GM23338 (cell line): ENCODE results near the gene MSANTD1. TPM values are rescaled to one million over a fixed set of nuclear protein-coding genes. Genes with fewer than 3 reads are reported as not detected.

Experiments used
- ATAC-seq: fragments of 200-7000 bp; cut with Tn5 transposase; 3 replicates; pipeline ENCODE4 v1.9.1; 2020
- DNase-seq: peaks from one replicate; pipeline ENCODE4 v3.0.0-alpha.2; 2015; ENCODE audit warnings: low spot score
- H2AFZ ChIP-seq: fragments of 200-600 bp; sonication (generic); 2 replicates; pipeline ENCODE4 v1.8.0; 2016; ENCODE audit warnings: antibody characterized with exemption, mild to moderate bottlenecking, moderate library complexity
- H3F3A ChIP-seq: fragments of 200-600 bp; sonication (generic); replicated peaks from 2 replicates; pipeline ENCODE4 v1.8.0; 2017; ENCODE audit warnings: antibody characterized with exemption, mixed run types, low read depth
- H3K27ac ChIP-seq: fragments of 200-600 bp; sonication (generic); 2 replicates; pipeline ENCODE4 v1.6.1; 2016; ENCODE audit warnings: low read depth
- H3K27me3 ChIP-seq: fragments of 200-600 bp; sonication (generic); 2 replicates; pipeline ENCODE4 v1.8.0; 2016; ENCODE audit warnings: mild to moderate bottlenecking, mixed run types, moderate library complexity; ENCODE audit not compliant: insufficient read depth
- H3K36me3 ChIP-seq: fragments of 200-600 bp; sonication (generic); 2 replicates; pipeline ENCODE4 v1.8.0; 2016; ENCODE audit warnings: mild to moderate bottlenecking; ENCODE audit not compliant: insufficient read depth
- H3K4me1 ChIP-seq: fragments of 200-600 bp; sonication (generic); 2 replicates; pipeline ENCODE4 v1.8.0; 2016; ENCODE audit warnings: mild to moderate bottlenecking, moderate library complexity; ENCODE audit not compliant: insufficient read depth
- H3K4me2 ChIP-seq: fragments of 200-600 bp; sonication (generic); 2 replicates; pipeline ENCODE4 v1.7.1; 2017; ENCODE audit warnings: mixed run types
- H3K4me3 ChIP-seq: fragments of 200-600 bp; sonication (generic); 2 replicates; pipeline ENCODE4 v1.6.1; 2016; ENCODE audit warnings: mixed run types
- H3K79me2 ChIP-seq: fragments of 200-600 bp; sonication (generic); replicated peaks from 2 replicates; pipeline ENCODE4 v1.8.0; 2017; ENCODE audit warnings: mild to moderate bottlenecking; ENCODE audit not compliant: insufficient read depth
- H3K9me2 ChIP-seq: fragments of 200-600 bp; sonication (generic); 2 replicates; pipeline ENCODE4 v1.8.0; 2017; ENCODE audit not compliant: insufficient read depth
- H4K20me1 ChIP-seq: fragments of 200-600 bp; sonication (generic); replicated peaks from 2 replicates; pipeline ENCODE4 v1.8.0; 2017; ENCODE audit warnings: mild to moderate bottlenecking; ENCODE audit not compliant: insufficient read depth
- H3K27ac Mint-ChIP-seq: 2 replicates; pipeline ENCODE4 v1.8.0; 2020; ENCODE audit warnings: inconsistent platforms, mild to moderate bottlenecking, moderate library complexity, mixed read lengths
- H3K27me3 Mint-ChIP-seq: 3 replicates; pipeline ENCODE4 v1.8.0; 2022; ENCODE audit warnings: low read depth, mild to moderate bottlenecking, moderate library complexity, mixed read lengths, inconsistent platforms; ENCODE audit not compliant: insufficient read depth, poor library complexity
- H3K36me3 Mint-ChIP-seq: 3 replicates; pipeline ENCODE4 v1.8.0; 2021; ENCODE audit warnings: low read depth, mild to moderate bottlenecking, inconsistent platforms, moderate library complexity, mixed read lengths
- H3K4me1 Mint-ChIP-seq: 3 replicates; pipeline ENCODE4 v1.8.0; 2020; ENCODE audit warnings: mild to moderate bottlenecking, inconsistent platforms, mixed read lengths
- H3K4me3 Mint-ChIP-seq: 3 replicates; pipeline ENCODE4 v1.8.0; 2021; ENCODE audit warnings: moderate library complexity, mild to moderate bottlenecking, inconsistent platforms, mixed read lengths
- H3K9me3 Mint-ChIP-seq: 3 replicates; pipeline ENCODE4 v1.8.0; 2020; ENCODE audit warnings: moderate library complexity, mild to moderate bottlenecking, inconsistent platforms, mixed read lengths
- ETS1 ChIP-seq: IDR thresholded peaks from 2 replicates; pipeline ENCODE4 v1.6.1; 2016; ENCODE audit warnings: antibody characterized with exemption
- EZH2 ChIP-seq: fragments of 200-600 bp; sonication (generic); IDR thresholded peaks from one replicate; pipeline ENCODE4 v1.8.0; 2017; ENCODE audit warnings: antibody characterized with exemption, mild to moderate bottlenecking, low read depth; ENCODE audit not compliant: unreplicated experiment
- JUNB ChIP-seq: IDR thresholded peaks from one replicate; pipeline ENCODE4 v1.6.1; 2016; ENCODE audit warnings: antibody characterized with exemption; ENCODE audit not compliant: unreplicated experiment
- POLR2AphosphoS5 ChIP-seq: IDR thresholded peaks from 2 replicates; pipeline ENCODE4 v1.6.1; 2016; ENCODE audit warnings: antibody characterized with exemption, low read depth
- ZNF114 ChIP-seq: fragments of 250-450 bp; sonication (Bioruptor Pico); IDR thresholded peaks from 2 replicates; pipeline ENCODE4 v1.5.0; 2020; ENCODE audit warnings: mild to moderate bottlenecking, moderate library complexity
- ZNF331 ChIP-seq: fragments of 250-450 bp; sonication (Bioruptor Pico); IDR thresholded peaks from 2 replicates; pipeline ENCODE4 v1.5.0; 2020; ENCODE audit warnings: low read depth, mild to moderate bottlenecking, moderate library complexity
- ZNF462 ChIP-seq: fragments of 250-450 bp; sonication (Bioruptor Pico); IDR thresholded peaks from 2 replicates; pipeline ENCODE4 v1.5.0; 2020; ENCODE audit warnings: mild to moderate bottlenecking, moderate library complexity
- polyA plus RNA-seq: library from polyadenylated mRNA; unstranded; fragments of >200 nt; fragmentation: Nextera tagmentation; extraction: Ambion mirVana; gene quantifications from 2 replicates; pipeline ENCODE4 v1.2.1, GENCODE V29; 2016
- total RNA-seq: library from RNA; depleted of rRNA; stranded (reverse); fragments of >200 nt; shearing (Covaris generic); gene quantifications from 2 replicates; pipeline ENCODE4 v1.2.3, GENCODE V29; 2014

Gene MSANTD1
- total and polyA plus RNA-seq, 2 experiments from 2014 or later, result 0.29 to 1.0 TPM

GRCh38 chr4:3286335-3287175, 37.6 kb downstream of the MSANTD1 start:
- peaks cover 2% of the 10 kb centered on the region; the same call in 2 of the 3 replicates for H3K36me3 Mint-ChIP-seq
- no peak overlapping the region for H3K4me2 ChIP-seq
- DNase-seq, result no peak

More at GRCh38 chr4:3286335-3287175, 37.6 kb downstream of the MSANTD1 start:
- no peak overlapping the region for H3K27ac Mint-ChIP-seq
- H2AFZ ChIP-seq, result 0 out of 2 replicates have a peak overlapping the region, but pooled peaks have one; percentile 18
- peaks cover 3% of the 10 kb centered on the region for H3K4me1 Mint-ChIP-seq
- no peaks in the 10 kb centered on the region for H3K36me3 ChIP-seq
- peaks cover 18% of the 10 kb centered on the region for H3K27me3 Mint-ChIP-seq
- TF ChIP-seq ZNF462 (CRISPR knock-in tag), result no peak
- no peak for TF ChIP-seq ZNF114 (CRISPR knock-in tag)
- TF ChIP-seq POLR2AphosphoS5, result no peak
- TF ChIP-seq ETS1, result no peak
- TF ChIP-seq JUNB, result no peak
- TF ChIP-seq ZNF331 (CRISPR knock-in tag), result no peak; the same call in 1 of the 2 replicates
- no peak for TF ChIP-seq EZH2
- H4K20me1 ChIP-seq, result no peaks in the 10 kb centered on the region
- ATAC-seq, result peak; percentile 22
- H3K79me2 ChIP-seq, result no peaks in the 10 kb centered on the region
- H3K4me3 ChIP-seq, result no peak overlapping the region
- H3K27ac ChIP-seq, result no peak overlapping the region
- no peaks in the 10 kb centered on the region; the same call in 1 of the 2 replicates for H3K4me1 ChIP-seq
- H3K27me3 ChIP-seq, result peaks cover 14% of the 10 kb centered on the region
- H3K9me3 Mint-ChIP-seq, result peaks cover 10% of the 10 kb centered on the region; the same call in 2 of the 3 replicates
- no peak overlapping the region for H3K4me3 Mint-ChIP-seq
- peaks cover 2% of the 10 kb centered on the region; the same call in 1 of the 2 replicates for H3F3A ChIP-seq
- H3K9me2 ChIP-seq, result no peaks in the 10 kb centered on the region
